ENCODE measurements around the gene LCN15.
"Not testable (repeated sequence)": the region's sequence is repeated elsewhere in the genome, so short reads cannot be mapped to it uniquely, and the experiment has no call there.

Gene LCN15

GRCh38 chr9:136784249-136784996 lies 20.1 kb upstream of the LCN15 start:
- Histone ChIP-seq H3K36me3 (ENCODE audit: insufficient read depth, low read length) (no peaks in the 10 kb centered on the region), H3K9me3 (ENCODE audit: low read length) (no peaks in the 10 kb centered on the region), H3K27me3 (ENCODE audit: control insufficient read depth in 1 of 2, insufficient read depth in 2 of 2, low read length in 2 of 2) (no peaks in the 10 kb centered on the region), H3K4me3 (ENCODE audit: low read depth in 1 of 2, low read length in 2 of 2) (no peak overlapping the region), H3K9ac (ENCODE audit: low read length) (no peak overlapping the region), H3K27ac (ENCODE audit: low read depth, low read length) (no peak overlapping the region), H3K4me1 (ENCODE audit: insufficient read depth, low read length) (no peaks in the 10 kb centered on the region)

DNA sequence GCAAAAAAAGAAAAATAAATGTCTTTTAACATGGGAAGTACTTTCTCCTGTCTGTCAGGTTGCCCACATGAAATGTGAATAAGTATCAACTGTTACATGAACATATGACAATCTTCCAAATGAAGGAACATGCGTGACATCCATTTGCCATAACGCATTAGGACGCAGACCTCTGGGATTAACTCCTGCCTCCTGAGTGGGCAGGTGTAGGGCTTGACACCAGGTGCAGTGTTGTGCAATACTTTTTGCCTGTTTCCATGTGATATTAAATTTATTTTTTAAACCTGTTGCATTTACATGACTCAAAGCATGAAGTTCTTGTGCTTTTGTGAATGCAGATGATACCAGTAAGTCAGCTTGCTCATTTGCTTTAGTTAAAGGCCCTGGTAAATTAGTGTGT lies 18.1 kb upstream of the LCN15 start:
- H3K9ac ChIP-seq (ENCODE audit: low read length) = no peak overlapping the region
- H3K36me3 ChIP-seq (ENCODE audit: insufficient read depth, low read length) = no peaks in the 10 kb centered on the region
- H3K4me1 ChIP-seq (ENCODE audit: insufficient read depth, low read length) = no peaks in the 10 kb centered on the region
- no peaks in the 10 kb centered on the region for H3K27me3 ChIP-seq (ENCODE audit: control insufficient read depth in 1 of 2, insufficient read depth in 2 of 2, low read length in 2 of 2)
- H3K4me3 ChIP-seq (ENCODE audit: low read depth in 1 of 2, low read length in 2 of 2) = no peak overlapping the region
- no peak overlapping the region for H3K27ac ChIP-seq (ENCODE audit: low read depth, low read length)
- no peaks in the 10 kb centered on the region for H3K9me3 ChIP-seq (ENCODE audit: low read length)

DNA sequence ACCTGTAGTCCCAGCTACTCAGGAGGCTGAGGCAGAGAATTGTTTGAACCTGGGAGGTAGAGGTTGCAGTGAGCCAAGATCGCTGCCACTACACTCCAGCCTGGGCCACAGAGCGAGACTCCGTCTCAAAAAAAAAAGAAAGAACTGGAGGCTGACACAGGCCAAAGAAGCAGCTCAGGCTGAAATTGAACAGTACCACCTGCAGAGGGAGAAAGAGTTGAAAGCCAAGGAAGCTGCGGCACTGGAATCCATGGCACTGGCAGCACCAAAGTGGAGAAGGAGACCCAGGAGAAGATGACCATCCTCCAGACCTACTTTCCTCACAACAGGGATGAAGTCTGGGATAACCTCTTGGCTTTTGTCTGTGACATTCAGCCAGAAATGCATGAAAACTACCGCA lies 15.5 kb upstream of the LCN15 start:
- H3K27ac ChIP-seq (ENCODE audit: low read depth, low read length) = no peak overlapping the region
- no peaks in the 10 kb centered on the region for H3K4me1 ChIP-seq (ENCODE audit: insufficient read depth, low read length)
- no peak overlapping the region for H3K9ac ChIP-seq (ENCODE audit: low read length)
- no peak overlapping the region for H3K4me3 ChIP-seq (ENCODE audit: low read depth in 1 of 2, low read length in 2 of 2)
- H3K27me3 ChIP-seq (ENCODE audit: control insufficient read depth in 1 of 2, insufficient read depth in 2 of 2, low read length in 2 of 2) = no peaks in the 10 kb centered on the region
- no peaks in the 10 kb centered on the region for H3K36me3 ChIP-seq (ENCODE audit: insufficient read depth, low read length)
- no peaks in the 10 kb centered on the region for H3K9me3 ChIP-seq (ENCODE audit: low read length)

DNA sequence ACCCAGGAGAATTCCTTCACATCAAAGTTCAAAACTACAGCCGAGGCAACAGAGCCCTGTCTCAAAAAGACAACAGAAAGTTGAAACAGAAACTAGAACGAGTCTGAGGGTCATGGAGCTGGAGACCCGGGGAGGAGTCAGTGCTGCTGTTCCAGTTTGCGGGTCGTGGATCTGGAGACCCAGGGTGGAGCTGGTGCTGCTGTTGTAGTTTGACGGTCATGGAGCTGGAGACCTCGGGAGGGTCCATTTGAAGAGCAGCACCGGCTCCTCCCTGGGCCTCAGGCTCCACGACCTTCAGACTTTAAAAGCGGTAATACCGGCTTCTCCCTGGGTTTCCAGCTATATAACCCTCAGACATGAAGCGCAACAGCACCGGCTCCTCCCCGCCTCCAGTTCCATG lies 13.0 kb upstream of the LCN15 start:
- no peaks in the 10 kb centered on the region for H3K9me3 ChIP-seq (ENCODE audit: low read length)
- H3K27ac ChIP-seq (ENCODE audit: low read depth, low read length) = no peak overlapping the region
- H3K36me3 ChIP-seq (ENCODE audit: insufficient read depth, low read length) = no peaks in the 10 kb centered on the region
- no peaks in the 10 kb centered on the region for H3K27me3 ChIP-seq (ENCODE audit: control insufficient read depth in 1 of 2, insufficient read depth in 2 of 2, low read length in 2 of 2)
- H3K4me3 ChIP-seq (ENCODE audit: low read depth in 1 of 2, low read length in 2 of 2) = no peak overlapping the region
- no peaks in the 10 kb centered on the region for H3K4me1 ChIP-seq (ENCODE audit: insufficient read depth, low read length)
- no peak overlapping the region for H3K9ac ChIP-seq (ENCODE audit: low read length)

DNA sequence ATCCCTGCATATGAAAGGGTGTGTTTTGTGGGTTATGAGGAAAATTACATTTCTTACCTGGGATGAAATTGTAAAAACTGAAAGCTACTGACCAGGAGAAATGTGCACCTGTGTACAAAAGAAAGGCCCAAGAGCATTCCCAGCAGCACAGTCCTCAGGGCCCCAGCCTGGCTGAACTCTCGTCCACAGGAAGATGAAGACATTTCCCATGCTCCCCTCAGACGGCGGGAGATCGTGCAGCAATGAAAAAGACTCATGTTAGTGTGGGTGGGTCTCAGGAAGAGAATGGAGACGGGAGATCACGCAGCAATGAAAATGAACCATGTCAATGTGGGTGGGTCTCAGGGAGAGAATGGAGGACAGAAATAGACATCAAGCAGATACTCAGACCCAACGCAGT lies 12.6 kb upstream of the LCN15 start:
- H3K27ac ChIP-seq (ENCODE audit: low read depth, low read length) = no peak overlapping the region
- no peak overlapping the region for H3K4me3 ChIP-seq (ENCODE audit: low read depth in 1 of 2, low read length in 2 of 2)
- H3K4me1 ChIP-seq (ENCODE audit: insufficient read depth, low read length) = no peaks in the 10 kb centered on the region
- H3K9ac ChIP-seq (ENCODE audit: low read length) = no peak overlapping the region
- no peaks in the 10 kb centered on the region for H3K36me3 ChIP-seq (ENCODE audit: insufficient read depth, low read length)
- H3K9me3 ChIP-seq (ENCODE audit: low read length) = no peaks in the 10 kb centered on the region
- H3K27me3 ChIP-seq (ENCODE audit: control insufficient read depth in 1 of 2, insufficient read depth in 2 of 2, low read length in 2 of 2) = no peaks in the 10 kb centered on the region

GRCh38 chr9:136775191-136775590 lies 10.9 kb upstream of the LCN15 start:
- H3K9ac ChIP-seq (ENCODE audit: low read length) = no peak overlapping the region
- H3K36me3 ChIP-seq (ENCODE audit: insufficient read depth, low read length) = no peaks in the 10 kb centered on the region
- no peak overlapping the region for H3K4me3 ChIP-seq (ENCODE audit: low read depth in 1 of 2, low read length in 2 of 2)
- H3K9me3 ChIP-seq (ENCODE audit: low read length) = no peaks in the 10 kb centered on the region
- H3K4me1 ChIP-seq (ENCODE audit: insufficient read depth, low read length) = no peaks in the 10 kb centered on the region
- H3K27ac ChIP-seq (ENCODE audit: low read depth, low read length) = no peak overlapping the region
- H3K27me3 ChIP-seq (ENCODE audit: control insufficient read depth in 1 of 2, insufficient read depth in 2 of 2, low read length in 2 of 2) = no peaks in the 10 kb centered on the region

- Histone ChIP-seq H3K4me1 (ENCODE audit: insufficient read depth, low read length) (no peaks in the 10 kb centered on the region), H3K9me3 (ENCODE audit: low read length) (no peaks in the 10 kb centered on the region), H3K9ac (ENCODE audit: low read length) (no peak overlapping the region), H3K27me3 (ENCODE audit: control insufficient read depth in 1 of 2, insufficient read depth in 2 of 2, low read length in 2 of 2) (no peaks in the 10 kb centered on the region), H3K4me3 (ENCODE audit: low read depth in 1 of 2, low read length in 2 of 2) (no peak overlapping the region), H3K27ac (ENCODE audit: low read depth, low read length) (no peak overlapping the region), H3K36me3 (ENCODE audit: insufficient read depth, low read length) (no peaks in the 10 kb centered on the region)
Observed at GRCh38 chr9:136774416-136775045, 10.2 kb upstream of the LCN15 start.

- no peak overlapping the region for H3K27ac ChIP-seq (ENCODE audit: low read depth, low read length)
- H3K4me1 ChIP-seq (ENCODE audit: insufficient read depth, low read length) = no peaks in the 10 kb centered on the region
- H3K9ac ChIP-seq (ENCODE audit: low read length) = no peak overlapping the region
- no peaks in the 10 kb centered on the region for H3K27me3 ChIP-seq (ENCODE audit: control insufficient read depth in 1 of 2, insufficient read depth in 2 of 2, low read length in 2 of 2)
- H3K36me3 ChIP-seq (ENCODE audit: insufficient read depth, low read length) = no peaks in the 10 kb centered on the region
- no peaks in the 10 kb centered on the region for H3K9me3 ChIP-seq (ENCODE audit: low read length)
- no peak overlapping the region for H3K4me3 ChIP-seq (ENCODE audit: low read depth in 1 of 2, low read length in 2 of 2)
Observed at GRCh38 chr9:136773386-136774044, 9.2 kb upstream of the LCN15 start.

DNA sequence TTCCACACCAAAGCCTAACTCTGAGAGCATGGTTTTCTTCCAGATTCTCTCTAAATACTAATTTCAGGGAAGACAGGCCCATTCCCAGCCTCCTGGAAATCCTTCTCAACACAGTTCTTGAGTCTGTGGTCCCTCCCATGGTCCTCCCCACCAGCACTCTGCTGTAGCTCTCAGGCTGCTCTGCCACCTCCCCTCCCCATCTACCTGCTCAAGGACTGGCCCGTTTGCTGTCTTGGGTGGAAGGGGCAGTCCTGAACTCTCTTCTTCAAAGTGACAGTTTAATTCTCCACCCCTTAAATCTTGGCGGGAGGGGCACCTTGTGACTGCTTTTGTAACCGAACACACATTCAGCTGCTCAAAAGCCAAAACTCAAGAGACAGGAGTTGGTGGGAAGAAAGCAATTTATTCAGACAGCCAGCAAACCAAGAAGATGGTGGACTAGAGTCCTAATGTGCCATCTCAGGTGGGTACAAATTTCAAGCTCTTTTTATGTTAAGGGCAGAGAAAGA lies 7.6 kb upstream of the LCN15 start:
- Histone ChIP-seq H3K4me1 (ENCODE audit: insufficient read depth, low read length) (no peaks in the 10 kb centered on the region), H3K36me3 (ENCODE audit: insufficient read depth, low read length) (no peaks in the 10 kb centered on the region), H3K4me3 (ENCODE audit: low read depth in 1 of 2, low read length in 2 of 2) (no peak overlapping the region), H3K9ac (ENCODE audit: low read length) (no peak overlapping the region), H3K27me3 (ENCODE audit: control insufficient read depth in 1 of 2, insufficient read depth in 2 of 2, low read length in 2 of 2) (peaks cover 0 to 7% of the 10 kb centered on the region in 2 donors), H3K27ac (ENCODE audit: low read depth, low read length) (no peak overlapping the region), H3K9me3 (ENCODE audit: low read length) (no peaks in the 10 kb centered on the region)

GRCh38 chr9:136769710-136770191 lies 5.4 kb upstream of the LCN15 start:
- Histone ChIP-seq H3K27me3 (ENCODE audit: control insufficient read depth in 1 of 2, insufficient read depth in 2 of 2, low read length in 2 of 2) (peaks cover 0 to 11% of the 10 kb centered on the region in 2 donors), H3K4me3 (ENCODE audit: low read depth in 1 of 2, low read length in 2 of 2) (no peak overlapping the region), H3K27ac (ENCODE audit: low read depth, low read length) (no peak overlapping the region), H3K36me3 (ENCODE audit: insufficient read depth, low read length) (no peaks in the 10 kb centered on the region), H3K9me3 (ENCODE audit: low read length) (no peaks in the 10 kb centered on the region), H3K4me1 (ENCODE audit: insufficient read depth, low read length) (no peaks in the 10 kb centered on the region), H3K9ac (ENCODE audit: low read length) (no peak overlapping the region)

DNA sequence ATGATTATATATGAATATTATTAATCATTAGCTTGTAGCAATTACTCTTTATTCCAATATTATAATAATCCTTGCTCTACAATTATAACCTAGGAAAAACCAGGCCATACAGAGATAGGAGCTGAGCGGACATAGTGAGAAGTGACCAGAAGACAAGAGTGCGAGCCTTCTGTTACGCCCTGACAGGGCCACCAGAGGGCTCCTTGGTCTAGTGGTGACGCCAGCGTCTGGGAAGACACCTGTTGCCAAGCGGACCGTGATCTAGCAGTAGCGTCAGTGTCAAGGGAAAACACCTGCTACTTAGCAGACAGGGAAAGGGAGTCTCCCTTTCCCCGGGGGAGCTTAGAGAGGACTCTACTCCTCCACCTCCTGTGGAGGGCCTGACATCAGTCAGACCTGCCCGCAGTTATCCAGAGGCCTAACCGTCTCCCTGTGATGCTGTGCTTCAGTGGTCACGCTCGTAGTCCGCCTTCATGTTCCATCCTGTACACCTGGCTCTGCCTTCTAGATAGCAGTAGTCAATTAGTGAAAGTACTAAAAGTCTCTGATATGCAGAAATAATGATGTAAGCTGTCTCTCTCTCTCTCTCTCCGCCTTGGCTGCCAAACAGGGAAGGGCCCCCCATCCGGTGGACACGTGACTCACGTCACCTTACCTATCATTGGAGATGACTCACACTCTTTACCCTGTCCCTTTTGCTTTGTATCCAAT lies 2.2 kb upstream of the LCN15 start:
- not testable (repeated sequence) for H3K4me3 ChIP-seq (ENCODE audit: low read depth in 1 of 2, low read length in 2 of 2); H3K27ac ChIP-seq (ENCODE audit: low read depth, low read length); H3K9me3 ChIP-seq (ENCODE audit: low read length); H3K4me1 ChIP-seq (ENCODE audit: insufficient read depth, low read length); H3K36me3 ChIP-seq (ENCODE audit: insufficient read depth, low read length); H3K9ac ChIP-seq (ENCODE audit: low read length)
- peaks cover 9 to 25% of the 10 kb centered on the region in 2 donors for H3K27me3 ChIP-seq (ENCODE audit: control insufficient read depth in 1 of 2, insufficient read depth in 2 of 2, low read length in 2 of 2)
